Measurements from ENCODE around the gene DYNLRB2.

The DYNLRB2 gene

DNA sequence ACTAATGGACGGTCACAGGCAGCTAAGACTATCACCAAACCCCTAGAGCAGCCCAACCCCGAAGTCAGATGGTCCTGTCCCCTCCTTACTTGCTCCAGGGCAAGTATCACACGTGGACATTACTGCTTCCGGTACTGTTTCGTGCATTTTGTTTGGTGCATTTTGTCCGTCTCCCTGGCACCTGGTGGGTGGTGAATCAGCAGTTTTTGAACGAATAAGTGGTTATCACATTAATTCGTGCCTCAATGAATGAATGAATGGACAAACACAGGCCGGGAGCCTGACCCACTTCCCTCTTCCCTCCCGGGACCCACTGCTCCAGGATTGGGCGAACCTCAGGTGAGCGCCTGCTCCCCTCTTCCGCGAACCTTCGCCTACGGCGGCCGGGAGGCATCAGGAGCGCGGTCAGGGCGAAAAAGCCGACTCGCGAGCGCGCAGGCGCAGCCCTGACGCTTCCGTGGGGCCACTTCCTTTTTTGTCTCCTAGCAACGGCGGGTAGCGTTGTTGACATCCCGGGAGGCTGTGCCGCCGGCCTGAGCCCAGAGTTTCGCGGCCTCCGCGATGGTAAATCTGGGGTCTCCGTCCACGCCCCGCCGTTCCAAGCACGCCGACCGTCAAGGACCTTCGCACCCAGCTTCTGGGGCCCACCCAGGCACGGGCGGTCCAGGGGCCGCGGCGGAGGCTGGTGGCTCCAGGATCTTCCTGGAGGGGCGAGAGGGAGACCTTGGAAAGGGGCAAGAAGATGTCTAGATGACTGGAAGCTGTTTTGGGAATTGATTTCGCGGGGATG lies at the start of gene DYNLRB2:
Gene DYNLRB2, plus strand, starts transcription at position 478 of the 790 bp plus-strand sequence. Its CDS starts 84 bp downstream, at position 562.
- peak; percentile 82 to 93 (median 86) for DNase-seq

DNA sequence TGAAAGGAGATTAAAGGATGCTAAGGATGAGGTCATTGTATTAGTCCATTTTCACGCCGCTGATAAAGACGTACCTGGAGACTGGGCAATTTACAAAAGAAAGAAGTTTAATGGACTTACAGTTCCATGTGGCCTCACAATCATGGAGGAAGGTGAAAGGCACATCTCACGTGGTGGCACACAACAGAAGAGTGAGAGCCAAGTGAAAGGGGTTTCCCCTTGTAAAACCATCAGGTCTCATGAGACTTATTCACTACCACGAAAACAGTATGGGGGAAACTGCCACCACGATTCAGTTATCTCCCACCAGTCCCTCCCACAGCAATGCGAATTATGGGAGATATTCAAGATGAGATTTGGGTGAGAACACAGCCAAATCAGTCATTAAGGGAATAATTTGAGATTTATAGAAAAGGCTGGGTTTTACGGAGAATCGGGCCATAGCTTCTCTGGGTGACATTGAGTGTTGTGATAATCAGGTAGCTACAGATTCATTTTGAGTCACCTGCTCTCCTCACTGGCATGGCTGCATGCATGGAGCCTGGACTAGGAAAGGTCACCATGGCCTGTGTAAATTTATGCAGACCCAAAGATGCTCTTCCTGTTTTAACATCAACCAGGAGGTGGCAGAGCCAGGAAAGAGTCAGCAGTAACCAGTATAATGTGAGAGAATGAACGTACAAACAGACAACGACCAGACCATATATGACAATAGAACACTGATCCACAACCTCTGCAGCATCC lies 40.5 kb upstream of the DYNLRB2 start:
- DNase-seq = no peak

DNA sequence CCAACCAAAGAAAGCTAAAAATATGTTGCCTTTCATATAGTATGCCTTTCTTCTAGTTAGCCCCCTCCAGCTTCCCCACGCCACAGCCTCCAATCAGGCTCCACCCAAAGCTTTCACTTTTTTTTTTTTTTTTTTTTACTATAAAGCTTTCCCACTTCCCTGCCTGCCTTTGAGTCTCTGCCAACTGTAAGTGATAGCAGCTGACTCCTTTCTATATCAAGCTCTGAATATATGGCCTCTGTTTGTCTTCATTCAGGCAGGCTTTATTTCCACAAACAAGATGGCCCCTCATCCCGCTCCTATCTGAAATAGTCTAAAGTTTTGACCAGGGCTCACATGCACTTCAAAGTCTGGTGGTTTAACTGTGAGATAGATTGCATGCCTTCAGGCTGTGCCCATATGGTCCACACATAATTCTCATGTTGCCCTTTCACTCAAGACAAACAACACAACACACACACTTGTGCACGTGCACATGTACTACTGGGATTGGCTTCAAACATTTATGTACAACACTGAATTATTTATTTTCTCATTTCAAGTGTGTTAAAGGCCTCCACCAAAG lies 39.8 kb upstream of the DYNLRB2 start:
- no peak for DNase-seq

DNA sequence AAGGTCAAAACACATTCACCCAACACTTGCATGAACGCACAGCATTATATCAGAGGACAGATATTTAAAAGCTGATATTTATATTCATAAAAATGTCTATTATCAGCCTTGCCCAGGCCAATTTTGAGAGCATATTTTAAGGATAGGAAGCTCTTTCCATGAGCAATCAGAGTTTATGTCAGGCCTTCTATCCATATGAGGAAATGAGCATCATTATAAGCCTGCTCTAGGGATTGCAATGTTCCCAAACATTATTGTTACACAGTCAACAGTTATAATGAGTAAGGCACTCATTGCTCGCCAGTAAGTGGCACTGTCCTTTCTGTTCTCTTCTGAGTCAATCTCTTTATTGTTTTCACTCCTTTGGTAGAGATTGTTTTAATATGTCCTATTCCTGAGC lies 37.7 kb upstream of the DYNLRB2 start:
- DNase-seq = no peak

DNA sequence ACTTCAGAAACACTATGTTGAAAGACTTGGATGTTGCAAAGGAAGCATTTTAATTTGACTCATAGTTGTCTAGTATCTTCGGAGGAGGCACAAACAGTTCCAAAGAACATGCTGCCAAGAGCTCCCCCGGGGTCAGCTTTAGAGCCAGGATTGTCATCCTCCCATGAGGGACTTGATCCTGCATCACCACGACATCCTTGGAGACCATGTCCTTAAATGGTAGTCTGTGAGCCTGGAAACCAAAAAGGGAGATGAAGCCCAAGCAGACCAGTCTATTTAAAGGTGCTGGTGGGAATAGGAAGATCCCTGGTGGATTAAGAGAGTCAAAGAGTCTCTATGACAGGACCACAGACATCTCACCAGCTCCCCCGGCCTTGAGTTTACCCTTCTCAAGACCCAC lies 33.3 kb upstream of the DYNLRB2 start:
- no peak for DNase-seq

DNA sequence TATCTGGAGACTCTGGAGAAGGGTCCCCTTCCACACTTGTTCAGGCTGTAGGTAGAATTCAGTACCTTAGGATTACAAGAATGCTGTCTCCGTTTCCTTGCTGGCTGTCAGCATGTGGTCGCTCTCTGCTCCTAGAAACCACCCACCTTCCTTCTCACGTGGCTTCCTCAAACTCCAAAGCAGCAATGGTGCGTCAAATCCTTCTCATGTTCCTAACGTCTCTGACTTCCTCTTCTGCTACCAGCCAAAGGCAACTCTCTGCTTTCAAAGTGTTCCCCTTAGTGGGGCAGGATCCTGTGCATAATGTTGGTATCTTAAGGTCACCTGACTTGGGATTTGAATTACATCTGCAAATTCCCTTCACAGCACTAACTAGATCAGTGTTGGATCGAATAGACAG lies 30.9 kb upstream of the DYNLRB2 start:
- DNase-seq = no peak

DNA sequence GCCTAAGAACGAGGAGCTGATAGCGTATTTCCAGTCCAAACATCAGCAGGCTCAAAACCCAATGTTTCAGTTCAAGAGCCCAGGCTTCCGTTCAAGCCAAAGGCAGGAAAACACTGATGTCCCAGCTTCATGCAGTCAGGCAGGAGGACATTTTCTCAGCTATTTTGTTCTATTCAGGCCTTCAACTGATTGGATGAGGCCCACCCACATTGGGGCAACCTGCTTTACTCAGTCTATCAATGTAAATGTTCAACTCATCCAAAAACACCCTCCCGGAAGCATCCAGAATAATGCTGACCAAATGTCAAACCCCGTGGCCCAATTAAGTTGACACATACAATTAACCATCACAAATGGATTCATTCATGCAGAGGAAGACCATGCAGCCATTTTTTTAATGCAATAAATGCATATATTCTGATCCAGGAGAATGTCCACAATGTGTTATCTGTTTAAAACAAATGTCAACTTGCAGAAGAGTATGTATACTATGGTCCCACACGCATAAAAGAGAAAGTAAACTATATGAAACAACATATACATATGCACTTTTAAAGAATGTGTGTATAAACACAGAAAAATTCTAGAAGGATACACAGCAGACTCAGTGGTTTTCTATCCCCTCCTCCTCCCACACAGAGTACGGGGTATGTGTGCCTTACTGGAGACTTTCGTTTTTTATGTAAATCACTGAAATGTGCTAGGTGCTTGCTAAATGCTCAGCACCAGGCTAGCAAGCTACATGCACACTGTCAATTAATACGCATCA lies 28.8 kb upstream of the DYNLRB2 start:
- DNase-seq = no peak

DNA sequence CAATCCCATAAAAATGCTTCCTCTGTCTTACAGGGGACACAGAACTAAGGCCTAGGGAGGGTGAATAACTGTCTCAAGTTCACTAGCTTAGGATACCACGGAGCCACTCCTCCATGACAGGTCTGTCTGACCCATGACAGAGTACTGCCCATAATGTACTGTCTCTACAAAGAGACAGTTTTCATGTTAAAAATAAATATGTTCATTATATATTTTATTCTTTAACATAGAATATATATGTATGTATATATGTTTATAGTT lies 28.3 kb upstream of the DYNLRB2 start:
- no peak for DNase-seq

DNA sequence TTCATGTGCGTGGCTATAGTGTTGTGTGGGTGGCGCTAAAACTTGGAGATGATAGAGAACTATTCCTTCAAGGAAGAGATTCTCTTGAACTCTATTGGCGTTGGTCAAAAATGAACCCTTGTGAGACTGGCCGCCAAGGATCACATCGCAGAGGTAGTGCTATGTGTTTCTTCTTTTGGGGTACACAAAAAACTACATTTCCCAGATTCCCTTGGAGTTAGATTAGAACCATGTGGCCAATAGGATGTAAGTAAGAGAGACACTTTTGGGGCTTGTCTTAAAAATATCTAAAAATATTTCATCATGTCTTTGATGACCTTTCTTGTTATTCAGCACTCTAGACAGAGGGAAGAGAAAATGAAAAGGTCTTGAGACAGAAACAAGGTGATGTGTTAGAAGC lies 25.4 kb upstream of the DYNLRB2 start:
- DNase-seq = no peak

DNA sequence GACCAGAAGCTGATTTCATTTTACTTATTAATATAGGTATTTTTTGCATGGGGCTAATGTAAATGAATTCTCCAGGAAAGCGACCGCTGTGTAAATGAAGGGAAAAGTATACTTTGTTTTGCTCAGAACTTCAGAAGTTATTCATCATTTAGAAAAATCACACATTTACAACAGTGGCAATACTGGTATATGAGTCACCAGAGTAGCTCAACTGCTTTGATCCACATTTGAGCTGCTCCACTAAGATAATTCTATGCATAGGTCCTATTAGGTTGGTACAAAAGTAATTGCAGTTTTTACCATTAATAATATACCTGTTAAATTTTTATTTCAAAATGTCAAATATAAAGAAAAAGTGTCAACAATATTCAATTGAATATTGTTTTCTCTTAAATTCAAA lies 22.9 kb upstream of the DYNLRB2 start:
- no peak for DNase-seq

DNA sequence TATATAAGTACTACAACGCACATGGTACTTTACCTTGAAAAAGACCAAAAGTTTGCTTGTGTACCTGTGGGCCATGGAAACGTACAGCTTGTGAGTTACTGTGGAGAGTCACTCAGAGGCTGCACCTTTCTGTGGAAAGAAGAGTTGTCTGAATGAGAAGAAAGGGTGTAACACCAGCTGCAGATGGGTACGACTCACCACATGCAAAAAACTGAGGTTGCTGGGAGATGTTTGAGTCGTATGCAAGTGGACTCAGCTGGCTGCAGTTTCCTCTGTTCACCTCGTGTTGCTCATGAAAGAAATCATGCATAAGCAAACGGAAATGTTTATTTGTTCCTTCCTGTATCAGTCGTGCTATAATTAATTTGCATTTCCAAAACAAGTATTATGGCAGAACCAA lies 22.4 kb upstream of the DYNLRB2 start:
- peak in 5 of 6 experiments; percentile 1 to 39 (median 12) for DNase-seq

DNA sequence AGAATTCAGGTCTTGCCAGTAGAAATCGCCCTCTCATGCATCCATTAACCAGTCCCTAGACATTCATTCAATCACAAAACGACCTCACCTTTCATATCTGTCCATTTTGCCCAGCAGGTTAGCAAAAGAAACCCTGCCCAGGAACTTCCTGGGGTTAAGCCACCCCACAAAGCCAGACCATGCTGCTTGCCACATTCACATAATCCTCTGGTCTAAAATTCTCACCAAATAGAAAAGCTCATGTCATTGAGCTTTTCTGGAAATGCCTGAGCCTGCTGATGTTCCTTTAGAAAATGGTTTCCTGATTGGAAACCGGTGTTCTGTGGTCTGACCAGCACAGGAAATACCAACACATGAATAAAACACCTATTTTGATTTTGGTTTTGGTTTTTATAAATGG lies 21.6 kb upstream of the DYNLRB2 start:
- no peak for DNase-seq

DNA sequence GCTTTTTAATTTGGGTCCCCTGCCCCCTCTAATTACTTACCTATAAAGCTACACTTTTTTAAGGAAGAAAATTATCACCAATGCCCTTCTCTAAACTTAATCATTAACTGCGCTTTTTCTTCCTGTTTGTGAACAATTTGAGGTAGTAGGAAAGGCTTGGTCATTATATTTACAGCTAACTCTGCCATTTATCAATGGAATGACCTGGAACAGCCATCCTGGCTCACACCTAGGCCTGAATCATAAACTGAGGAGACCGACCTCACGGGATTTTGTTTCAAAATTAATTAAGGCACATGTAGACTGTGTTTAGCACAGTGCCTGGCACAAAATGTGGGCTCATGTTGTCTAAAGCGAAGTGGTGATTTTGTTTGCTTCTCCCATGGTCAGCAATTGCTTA lies 15.4 kb upstream of the DYNLRB2 start:
- DNase-seq = no peak

DNA sequence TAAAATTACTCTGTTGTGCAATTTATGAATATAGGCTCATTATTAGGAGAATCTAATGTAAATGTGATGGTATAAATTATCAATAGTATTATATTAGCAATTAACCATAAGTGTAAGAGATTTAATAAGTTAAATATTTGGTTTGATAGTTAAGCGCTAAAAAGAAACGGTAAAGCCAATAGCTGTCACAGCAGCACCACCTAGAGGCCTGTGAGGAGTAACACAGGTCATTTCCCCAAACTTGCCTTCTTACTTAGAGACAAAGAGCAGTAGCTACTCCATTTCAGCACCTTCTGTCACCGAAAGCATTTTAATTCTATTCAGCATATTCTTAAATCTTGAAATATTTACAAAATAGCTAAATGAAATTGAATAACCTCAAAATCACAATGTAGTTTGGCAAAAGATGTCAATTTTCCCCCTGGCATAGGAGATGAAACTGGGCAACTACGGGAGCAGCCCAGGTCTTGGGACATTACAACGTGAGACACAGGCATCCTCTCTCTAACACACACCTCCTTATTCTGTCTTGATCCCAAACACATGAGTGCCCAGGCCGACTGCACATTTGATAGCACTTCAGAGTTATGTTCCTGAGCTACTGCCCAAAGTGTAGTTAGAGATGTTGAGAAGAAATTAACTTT lies 14.3 kb upstream of the DYNLRB2 start:
- peak; percentile 2 to 62 (median 26) for DNase-seq

DNA sequence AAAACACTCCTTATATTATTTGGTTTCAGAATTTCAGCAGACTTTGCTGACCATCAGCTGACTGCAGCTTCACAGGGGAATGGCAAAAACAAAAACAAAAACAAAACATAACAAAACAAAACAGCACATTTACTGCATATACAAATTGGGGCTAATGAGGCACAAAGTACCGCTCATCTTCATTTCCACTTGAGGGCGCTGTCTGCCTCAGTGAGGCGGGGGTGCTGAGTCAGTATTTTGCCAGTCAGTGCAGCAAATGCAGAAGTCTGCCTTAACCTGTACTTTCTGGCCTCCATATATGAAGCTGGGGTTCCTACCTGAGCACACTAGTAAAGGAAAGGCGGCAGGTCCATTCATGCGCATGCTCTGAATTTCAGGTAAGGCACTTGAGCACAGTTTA lies 13.5 kb upstream of the DYNLRB2 start:
- DNase-seq = peak in 3 of 6 experiments; percentile 1 to 16 (median 9)

DNA sequence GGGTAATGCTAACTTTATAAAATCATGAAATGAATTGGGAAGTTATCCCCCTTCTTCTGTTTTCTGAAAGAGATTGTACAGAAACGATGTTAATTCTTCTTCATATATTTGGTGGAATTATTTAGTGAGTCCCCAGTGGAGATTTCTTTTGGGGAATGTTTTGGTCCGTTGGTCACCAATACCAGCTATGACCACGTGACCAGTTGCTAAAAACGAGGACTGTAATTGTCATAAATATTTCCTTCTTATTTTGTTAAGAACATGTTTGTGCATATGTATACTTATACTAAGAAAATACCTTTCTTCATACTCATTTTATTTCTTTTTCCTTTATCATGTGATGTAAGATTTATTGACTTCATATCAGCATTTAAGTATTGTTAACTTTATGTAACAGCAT lies 10.3 kb upstream of the DYNLRB2 start:
- no peak for DNase-seq

DNA sequence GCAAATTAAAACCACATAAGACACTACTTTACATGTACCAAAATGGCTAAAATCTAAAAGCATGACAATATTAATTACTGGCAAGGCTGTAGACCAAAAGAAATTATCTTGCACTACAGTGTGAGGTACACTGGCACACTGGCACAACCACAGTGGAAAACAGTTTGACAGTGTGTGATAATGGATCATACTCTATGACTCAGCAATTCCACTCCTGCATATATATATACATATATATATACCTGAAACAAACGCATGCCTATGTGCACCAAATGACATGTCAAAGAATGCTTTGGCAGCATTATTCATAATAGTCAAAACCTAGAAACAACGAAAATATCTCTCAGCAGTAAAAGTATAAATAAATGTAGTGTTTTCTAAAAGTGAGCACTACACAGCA lies 4.6 kb upstream of the DYNLRB2 start:
- DNase-seq = no peak

DNA sequence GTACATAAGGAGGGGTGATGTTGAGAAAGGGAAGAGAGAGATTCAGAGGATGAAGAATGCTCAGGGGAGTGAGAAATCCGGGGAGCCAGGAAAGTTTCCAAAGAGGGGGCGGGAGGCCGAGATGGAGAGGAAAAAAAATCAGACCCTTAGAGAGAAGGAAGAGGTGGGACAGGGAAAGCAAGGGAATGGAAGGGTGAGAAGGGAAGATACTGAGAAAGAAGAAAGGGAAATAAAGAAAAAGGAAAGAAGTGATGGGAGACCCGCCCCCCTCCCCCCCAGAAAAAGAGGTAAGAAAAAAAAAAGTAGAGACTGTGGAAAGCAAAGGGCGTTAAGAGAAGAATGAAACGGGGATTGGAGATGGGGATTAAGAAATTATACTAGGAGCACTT lies 507 bp downstream of the DYNLRB2 start:
- no peak for DNase-seq

DNA sequence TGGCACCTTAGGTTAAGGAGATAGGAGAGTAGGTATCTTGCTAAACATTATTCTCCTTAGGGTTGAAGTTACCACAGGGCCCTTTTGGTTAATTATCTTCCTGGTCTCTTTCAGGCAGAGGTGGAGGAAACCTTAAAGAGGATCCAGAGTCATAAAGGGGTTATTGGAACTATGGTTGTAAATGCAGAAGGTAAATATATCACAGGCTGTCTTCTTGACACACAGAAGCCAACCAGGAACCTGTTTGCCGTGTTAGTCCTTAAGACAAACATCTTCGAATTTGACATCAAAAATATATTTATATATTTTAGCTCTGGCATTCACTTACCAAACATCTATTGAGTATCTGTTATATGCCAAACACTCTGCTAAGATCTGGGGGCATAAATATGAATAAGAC lies 2.4 kb downstream of the DYNLRB2 start:
- DNase-seq = no peak

DNA sequence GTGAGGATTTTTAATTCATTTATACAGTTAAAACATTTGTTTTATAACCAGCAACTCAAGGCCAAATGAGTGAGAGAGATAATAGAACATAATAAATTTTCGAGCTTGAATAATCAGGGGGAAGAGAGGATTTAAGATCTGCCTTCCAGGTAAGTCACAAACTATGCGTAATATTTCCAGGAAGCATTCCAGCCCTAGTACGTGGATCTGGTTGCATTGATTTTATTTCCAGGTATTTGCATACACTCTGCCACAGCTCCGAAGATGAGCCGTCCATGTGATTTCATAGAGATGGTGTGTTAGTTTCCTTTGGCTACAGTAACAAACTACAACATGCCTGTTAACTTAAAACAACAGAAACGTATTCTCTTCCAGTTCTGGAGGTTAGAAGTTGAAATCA lies 3.5 kb downstream of the DYNLRB2 start:
- no peak for DNase-seq

DNA sequence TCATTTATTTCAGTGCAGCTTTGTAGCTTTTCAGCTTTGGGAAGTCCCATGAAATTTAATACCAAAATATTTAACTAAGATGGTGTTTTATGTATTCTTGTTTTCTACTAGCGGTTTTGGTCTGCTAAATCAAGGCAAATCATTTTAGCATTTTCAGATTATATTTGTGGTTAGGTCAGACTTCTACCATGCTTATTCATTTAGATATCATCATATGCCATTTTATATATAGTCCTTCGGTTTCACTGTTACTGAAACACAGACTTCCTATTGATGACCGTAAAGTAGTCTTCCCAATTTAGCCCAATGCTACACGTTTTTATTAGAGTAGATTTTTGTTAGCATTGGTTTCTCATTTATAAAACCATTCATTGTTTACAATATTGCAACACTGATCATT lies 5.5 kb downstream of the DYNLRB2 start:
- DNase-seq = no peak

DNA sequence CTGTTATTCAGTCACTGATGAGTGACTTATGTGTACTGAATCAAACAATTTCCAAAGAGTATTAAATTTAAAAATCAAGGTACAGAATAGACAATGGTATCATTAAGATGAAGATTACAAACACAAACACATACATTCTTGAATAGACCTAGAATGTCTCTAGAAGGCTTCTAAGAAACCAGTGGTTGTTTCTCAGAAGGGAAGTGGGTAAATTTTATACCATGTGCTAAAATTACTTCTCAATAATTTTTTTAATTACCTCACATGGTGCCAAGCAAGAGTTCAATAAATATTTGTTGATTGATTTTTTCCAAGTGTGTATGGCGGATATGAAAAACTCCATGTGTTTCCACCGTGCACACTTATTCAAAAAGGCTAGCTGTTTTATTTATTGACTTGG lies 6.4 kb downstream of the DYNLRB2 start:
- no peak for DNase-seq

DNA sequence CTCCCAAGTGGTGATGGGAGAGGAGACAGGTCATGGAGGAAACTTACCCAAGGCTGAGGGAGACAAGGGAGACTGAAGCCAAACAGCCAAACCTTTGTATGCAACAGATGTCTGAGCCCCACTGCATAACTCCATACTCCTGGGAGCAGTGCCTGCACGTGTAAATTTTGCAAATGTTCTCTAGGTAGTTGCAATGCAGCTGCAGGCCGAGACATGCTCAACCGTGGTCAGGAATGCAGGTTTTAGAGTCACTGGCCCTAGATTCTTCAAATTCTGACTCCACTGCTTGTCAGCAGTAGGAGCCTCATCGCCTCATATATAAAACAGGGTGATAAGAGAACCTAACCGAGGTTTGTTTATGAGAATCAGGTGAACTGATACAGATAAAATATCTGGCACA lies 11.5 kb downstream of the DYNLRB2 start:
- no peak for DNase-seq

Measured in stimulated activated naive CD4-positive, alpha-beta T cell (primary cell).